Neural cell (in vitro differentiated cells): ENCODE measurements around the gene ARF3. TPM values are rescaled to one million over a fixed set of nuclear protein-coding genes. Genes with fewer than 3 reads are reported as not detected.

Source experiments
- H2AFZ ChIP-seq: fragments of 200-600, 300-800 bp; sonication (generic), shearing (Covaris generic); 2 replicates; pipeline ENCODE4 v1.6.0; 2014; ENCODE audit warnings: low read depth, mild to moderate bottlenecking, antibody characterized with exemption, low read length, moderate library complexity
- H3F3A ChIP-seq: fragments of 200-600 bp; shearing (Covaris generic); 2 replicates; pipeline ENCODE4 v1.6.1; 2016; ENCODE audit warnings: mild to moderate bottlenecking, moderate library complexity, mixed read lengths, antibody characterized with exemption, low read length; ENCODE audit not compliant: insufficient read depth, poor library complexity, severe bottlenecking
- H3K27ac ChIP-seq: fragments of 200-600, 300-800 bp; sonication (generic), shearing (Covaris generic); 2 replicates; pipeline ENCODE4 v1.5.1; 2014; ENCODE audit warnings: mild to moderate bottlenecking, low read length, moderate library complexity
- H3K27me3 ChIP-seq: fragments of 300-800, 200-600 bp; sonication (generic), shearing (Covaris generic); 2 replicates; pipeline ENCODE4 v1.6.0; 2014; ENCODE audit warnings: mild to moderate bottlenecking, low read depth, low read length, moderate library complexity; ENCODE audit not compliant: insufficient read depth
- H3K36me3 ChIP-seq: fragments of 300-800, 200-600 bp; sonication (generic), shearing (Covaris generic); 2 replicates; pipeline ENCODE4 v1.5.1; 2014; ENCODE audit warnings: mild to moderate bottlenecking, antibody characterized with exemption, low read length, moderate library complexity; ENCODE audit not compliant: insufficient read depth
- H3K4me2 ChIP-seq: fragments of 300-800, 200-600 bp; sonication (generic), shearing (Covaris generic); 2 replicates; pipeline ENCODE4 v1.6.0; 2014; ENCODE audit warnings: mild to moderate bottlenecking, low read length
- H3K4me3 ChIP-seq: fragments of 300-800, 200-600 bp; sonication (generic), shearing (Covaris generic); 2 replicates; pipeline ENCODE4 v1.5.1; 2014; ENCODE audit warnings: mild to moderate bottlenecking, low read length, moderate library complexity
- H3K79me2 ChIP-seq: fragments of 200-600 bp; shearing (Covaris generic); replicated peaks from 2 replicates; pipeline ENCODE4 v1.6.0; 2014; ENCODE audit warnings: mild to moderate bottlenecking, low read length, moderate library complexity; ENCODE audit not compliant: insufficient read depth
- H3K9ac ChIP-seq: fragments of 300-800, 200-600 bp; sonication (generic), shearing (Covaris generic); 2 replicates; pipeline ENCODE4 v1.6.1; 2016; ENCODE audit warnings: mild to moderate bottlenecking, low read length, mixed read lengths
- H3K9me2 ChIP-seq: fragments of 200-600 bp; shearing (Covaris generic); 2 replicates; pipeline ENCODE4 v1.6.1; 2016; ENCODE audit warnings: mild to moderate bottlenecking, low read length, mixed read lengths; ENCODE audit not compliant: insufficient read depth
- H3K9me3 ChIP-seq: fragments of 200-600, 300-800 bp; sonication (generic), shearing (Covaris generic); 2 replicates; pipeline ENCODE4 v1.6.1; 2016; ENCODE audit warnings: mild to moderate bottlenecking, mixed run types, low read length, moderate library complexity, mixed read lengths
- H4K20me1 ChIP-seq: fragments of 200-600 bp; shearing (Covaris generic); 2 replicates; pipeline ENCODE4 v1.6.1; 2016; ENCODE audit warnings: mild to moderate bottlenecking, mixed run types; ENCODE audit not compliant: insufficient read depth
- EP300 ChIP-seq: fragments of 450-650 bp; conservative IDR thresholded peaks from 2 replicates; pipeline ENCODE4 v1.6.1; 2014; ENCODE audit warnings: antibody characterized with exemption, mild to moderate bottlenecking, moderate library complexity; ENCODE audit not compliant: poor library complexity, severe bottlenecking
- EZH2 ChIP-seq: fragments of 200-600, 300-800 bp; shearing (Covaris generic), sonication (generic); IDR thresholded peaks from 2 replicates; pipeline ENCODE4 v1.6.1; 2014; ENCODE audit warnings: antibody characterized with exemption, low read length, borderline replicate concordance, mild to moderate bottlenecking; ENCODE audit not compliant: insufficient read depth, poor library complexity, severe bottlenecking
- MXI1 ChIP-seq: fragments of 450-650 bp; conservative IDR thresholded peaks from 2 replicates; pipeline ENCODE4 v1.6.1; 2014; ENCODE audit warnings: antibody characterized with exemption, mild to moderate bottlenecking; ENCODE audit not compliant: poor library complexity, severe bottlenecking
- POLR2AphosphoS5 ChIP-seq: IDR thresholded peaks from 2 replicates; pipeline ENCODE4 v1.6.1; 2012
- RAD21 ChIP-seq: fragments of 450-650 bp; conservative IDR thresholded peaks from 2 replicates; pipeline ENCODE4 v1.6.1; 2014; ENCODE audit warnings: antibody characterized with exemption, mild to moderate bottlenecking, moderate library complexity
- SMC3 ChIP-seq: fragments of 450-650 bp; conservative IDR thresholded peaks from 2 replicates; pipeline ENCODE4 v1.6.1; 2014; ENCODE audit warnings: antibody characterized with exemption, mild to moderate bottlenecking, moderate library complexity; ENCODE audit not compliant: poor library complexity
- TAF1 ChIP-seq: IDR thresholded peaks from 2 replicates; pipeline ENCODE4 v1.6.1; 2012; ENCODE audit warnings: low read depth
- polyA plus RNA-seq: library from polyadenylated mRNA; depleted of rRNA; stranded (reverse); fragments of >200 nt; gene quantifications from 2 replicates; pipeline ENCODE4 v1.2.3, GENCODE V29; 2014
- TF ChIP-seq, protein P1 (sequence below): fragments of 450-650 bp; IDR thresholded peaks from 2 replicates; pipeline ENCODE4 v1.5.1; 2014; ENCODE audit warnings: antibody characterized with exemption, mild to moderate bottlenecking, moderate library complexity; ENCODE audit not compliant: poor library complexity, severe bottlenecking
- TF ChIP-seq, protein P2 (sequence below): IDR thresholded peaks from 2 replicates; pipeline ENCODE4 v1.6.1; 2012; ENCODE audit warnings: borderline replicate concordance

Gene ARF3
- polyA plus RNA-seq, 1 donor from 2014 or later, result 114 TPM

DNA sequence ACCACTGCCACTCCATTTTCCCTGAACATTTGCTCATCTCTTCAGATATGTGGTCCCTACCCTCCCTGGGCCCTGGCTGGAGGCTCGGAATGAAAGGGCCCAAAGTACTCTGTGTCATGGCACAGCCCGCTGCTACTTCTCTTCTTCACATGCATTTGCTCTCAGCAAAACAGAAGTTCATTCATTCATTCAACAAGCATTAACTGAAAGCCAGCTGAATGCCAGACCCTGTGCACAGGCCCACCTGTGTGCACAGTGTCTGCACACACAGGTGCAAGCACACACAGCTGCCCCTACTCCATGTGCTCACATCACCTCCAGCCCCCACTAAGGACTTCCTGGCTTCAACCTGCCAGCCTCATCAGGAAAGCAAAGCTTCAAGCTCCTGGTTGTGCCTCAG, 28.6 kb upstream of the ARF3 start:
- H2AFZ ChIP-seq, result no peak overlapping the region
- H3K9me2 ChIP-seq, result no peaks in the 10 kb centered on the region
- no peak overlapping the region for H3K27ac ChIP-seq
- TF ChIP-seq EP300, result no peak
- TF ChIP-seq MXI1, result no peak
- TF ChIP-seq RAD21, result no peak
- TF ChIP-seq EZH2, result no peak
- no peak for TF ChIP-seq SMC3
- TF ChIP-seq POLR2AphosphoS5, result no peak
- TF ChIP-seq, protein P1, sequence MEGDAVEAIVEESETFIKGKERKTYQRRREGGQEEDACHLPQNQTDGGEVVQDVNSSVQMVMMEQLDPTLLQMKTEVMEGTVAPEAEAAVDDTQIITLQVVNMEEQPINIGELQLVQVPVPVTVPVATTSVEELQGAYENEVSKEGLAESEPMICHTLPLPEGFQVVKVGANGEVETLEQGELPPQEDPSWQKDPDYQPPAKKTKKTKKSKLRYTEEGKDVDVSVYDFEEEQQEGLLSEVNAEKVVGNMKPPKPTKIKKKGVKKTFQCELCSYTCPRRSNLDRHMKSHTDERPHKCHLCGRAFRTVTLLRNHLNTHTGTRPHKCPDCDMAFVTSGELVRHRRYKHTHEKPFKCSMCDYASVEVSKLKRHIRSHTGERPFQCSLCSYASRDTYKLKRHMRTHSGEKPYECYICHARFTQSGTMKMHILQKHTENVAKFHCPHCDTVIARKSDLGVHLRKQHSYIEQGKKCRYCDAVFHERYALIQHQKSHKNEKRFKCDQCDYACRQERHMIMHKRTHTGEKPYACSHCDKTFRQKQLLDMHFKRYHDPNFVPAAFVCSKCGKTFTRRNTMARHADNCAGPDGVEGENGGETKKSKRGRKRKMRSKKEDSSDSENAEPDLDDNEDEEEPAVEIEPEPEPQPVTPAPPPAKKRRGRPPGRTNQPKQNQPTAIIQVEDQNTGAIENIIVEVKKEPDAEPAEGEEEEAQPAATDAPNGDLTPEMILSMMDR, result no peak
- H3K9me3 ChIP-seq, result no peaks in the 10 kb centered on the region
- H3K4me3 ChIP-seq, result no peak overlapping the region
- no peaks in the 10 kb centered on the region for H3K36me3 ChIP-seq
- H3K27me3 ChIP-seq, result peaks cover 99% of the 10 kb centered on the region
- no peaks in the 10 kb centered on the region for H3F3A ChIP-seq
- no peak overlapping the region for H3K4me2 ChIP-seq
- H3K9ac ChIP-seq, result no peak overlapping the region
- no peaks in the 10 kb centered on the region for H3K79me2 ChIP-seq
- H4K20me1 ChIP-seq, result no peaks in the 10 kb centered on the region

DNA sequence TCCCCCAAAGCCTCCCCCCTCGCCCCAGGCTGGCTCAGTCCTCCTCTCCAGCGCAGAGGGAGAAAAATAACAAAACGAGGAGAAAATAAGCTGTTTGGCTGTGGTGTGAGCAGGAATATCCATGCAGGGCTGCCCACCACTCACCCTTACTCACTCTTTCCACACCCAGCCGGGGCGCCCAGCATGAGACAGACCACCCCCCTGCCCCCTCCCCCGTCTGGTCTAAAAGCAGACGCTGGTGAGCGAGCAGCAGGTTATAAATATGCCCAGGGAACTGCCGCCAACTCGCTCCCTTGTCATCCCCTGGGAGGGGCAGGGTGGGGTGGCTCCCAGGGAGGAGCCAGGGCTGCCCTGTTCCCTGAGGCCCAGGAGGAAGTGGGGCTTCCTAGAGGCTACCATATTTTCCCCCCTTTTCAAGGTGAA, 28.2 kb upstream of the ARF3 start:
- no peak overlapping the region for H3K27ac ChIP-seq
- TF ChIP-seq EZH2 (no peak), SMC3 (no peak), TAF1 (no peak), MXI1 (no peak), POLR2AphosphoS5 (no peak), RAD21 (no peak), EP300 (no peak)
- TF ChIP-seq, protein P1, result no peak
- TF ChIP-seq, protein P2, sequence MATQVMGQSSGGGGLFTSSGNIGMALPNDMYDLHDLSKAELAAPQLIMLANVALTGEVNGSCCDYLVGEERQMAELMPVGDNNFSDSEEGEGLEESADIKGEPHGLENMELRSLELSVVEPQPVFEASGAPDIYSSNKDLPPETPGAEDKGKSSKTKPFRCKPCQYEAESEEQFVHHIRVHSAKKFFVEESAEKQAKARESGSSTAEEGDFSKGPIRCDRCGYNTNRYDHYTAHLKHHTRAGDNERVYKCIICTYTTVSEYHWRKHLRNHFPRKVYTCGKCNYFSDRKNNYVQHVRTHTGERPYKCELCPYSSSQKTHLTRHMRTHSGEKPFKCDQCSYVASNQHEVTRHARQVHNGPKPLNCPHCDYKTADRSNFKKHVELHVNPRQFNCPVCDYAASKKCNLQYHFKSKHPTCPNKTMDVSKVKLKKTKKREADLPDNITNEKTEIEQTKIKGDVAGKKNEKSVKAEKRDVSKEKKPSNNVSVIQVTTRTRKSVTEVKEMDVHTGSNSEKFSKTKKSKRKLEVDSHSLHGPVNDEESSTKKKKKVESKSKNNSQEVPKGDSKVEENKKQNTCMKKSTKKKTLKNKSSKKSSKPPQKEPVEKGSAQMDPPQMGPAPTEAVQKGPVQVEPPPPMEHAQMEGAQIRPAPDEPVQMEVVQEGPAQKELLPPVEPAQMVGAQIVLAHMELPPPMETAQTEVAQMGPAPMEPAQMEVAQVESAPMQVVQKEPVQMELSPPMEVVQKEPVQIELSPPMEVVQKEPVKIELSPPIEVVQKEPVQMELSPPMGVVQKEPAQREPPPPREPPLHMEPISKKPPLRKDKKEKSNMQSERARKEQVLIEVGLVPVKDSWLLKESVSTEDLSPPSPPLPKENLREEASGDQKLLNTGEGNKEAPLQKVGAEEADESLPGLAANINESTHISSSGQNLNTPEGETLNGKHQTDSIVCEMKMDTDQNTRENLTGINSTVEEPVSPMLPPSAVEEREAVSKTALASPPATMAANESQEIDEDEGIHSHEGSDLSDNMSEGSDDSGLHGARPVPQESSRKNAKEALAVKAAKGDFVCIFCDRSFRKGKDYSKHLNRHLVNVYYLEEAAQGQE, result no peak

More for the DNA sequence above, 28.2 kb upstream of the ARF3 start:
- Histone ChIP-seq H3K36me3 (no peaks in the 10 kb centered on the region), H3F3A (no peaks in the 10 kb centered on the region), H2AFZ (no peak overlapping the region), H3K27me3 (peaks cover 99% of the 10 kb centered on the region), H3K4me2 (no peak overlapping the region), H4K20me1 (no peaks in the 10 kb centered on the region), H3K4me3 (no peak overlapping the region), H3K9me3 (no peaks in the 10 kb centered on the region), H3K9ac (no peak overlapping the region), H3K79me2 (no peaks in the 10 kb centered on the region), H3K9me2 (no peaks in the 10 kb centered on the region)
